Stimulated activated naive CD8-positive, alpha-beta T cell treated with anti-CD3 and anti-CD28 coated beads, Interleukin-15, Interleukin-2, amounts not matched to agents 100 U/mL and 50 U/mL, for 24 hours (primary cell): Measurements from ENCODE around the gene CD226.
A peak's percentile ranks its signal among the peaks of the same experiment; 100 is the strongest.
"Not testable (repeated sequence)": the region's sequence is repeated elsewhere in the genome, so short reads cannot be mapped to it uniquely, and the experiment has no call there.

Experiments used
- ATAC-seq: fragments of 150-1000 bp; cut with Tn5 transposase; one replicate; pipeline ENCODE4 v1.10.0; 2021
- DNase-seq: peaks from one replicate; pipeline ENCODE4 v3.0.0; 2021

Gene CD226

DNA sequence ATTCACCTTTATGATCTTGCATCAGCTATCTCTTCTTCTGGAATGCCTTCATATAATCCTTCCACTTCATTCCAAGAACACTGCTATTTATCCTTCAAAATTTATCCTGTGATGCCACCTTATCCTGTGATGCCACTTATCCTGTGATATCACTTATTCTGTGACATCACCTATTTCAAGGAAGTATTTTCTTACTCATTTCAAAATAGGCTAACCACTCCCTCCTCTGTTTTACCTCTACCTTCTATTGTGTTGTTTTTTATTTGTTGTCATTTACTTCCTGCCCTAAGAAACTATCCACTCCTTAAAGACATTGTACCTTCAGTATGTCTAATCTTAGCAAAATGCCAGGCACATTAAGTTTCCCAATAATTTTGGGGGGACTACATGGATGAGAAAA, 38.8 kb downstream of the CD226 start:
- DNase-seq: no peak
- peak; percentile 28 for ATAC-seq

DNA sequence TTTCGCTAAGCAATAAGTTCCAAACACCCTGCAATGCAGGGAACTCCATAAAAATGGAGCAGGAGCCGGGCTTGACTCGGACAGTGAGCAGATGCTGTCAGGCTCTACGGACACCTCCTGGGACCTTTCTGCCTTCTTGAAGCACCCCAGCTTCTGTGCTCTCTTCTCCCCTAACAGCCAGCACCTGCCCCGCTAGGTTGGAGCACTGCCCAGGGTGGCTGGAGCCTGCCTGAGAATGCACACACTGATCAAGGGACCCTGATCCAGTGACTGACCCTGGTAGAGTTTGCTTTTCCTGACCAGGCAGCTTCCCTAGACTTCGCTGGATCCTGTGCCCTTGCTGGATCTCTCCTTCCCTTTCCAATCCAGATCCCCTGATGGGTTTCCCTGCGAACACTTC, 40.9 kb downstream of the CD226 start:
- DNase-seq: no peak
- ATAC-seq: no peak

- ATAC-seq: no peak
These were observed 46.7 kb downstream of the CD226 start for GRCh38 chr18:69900941-69901340.

DNA sequence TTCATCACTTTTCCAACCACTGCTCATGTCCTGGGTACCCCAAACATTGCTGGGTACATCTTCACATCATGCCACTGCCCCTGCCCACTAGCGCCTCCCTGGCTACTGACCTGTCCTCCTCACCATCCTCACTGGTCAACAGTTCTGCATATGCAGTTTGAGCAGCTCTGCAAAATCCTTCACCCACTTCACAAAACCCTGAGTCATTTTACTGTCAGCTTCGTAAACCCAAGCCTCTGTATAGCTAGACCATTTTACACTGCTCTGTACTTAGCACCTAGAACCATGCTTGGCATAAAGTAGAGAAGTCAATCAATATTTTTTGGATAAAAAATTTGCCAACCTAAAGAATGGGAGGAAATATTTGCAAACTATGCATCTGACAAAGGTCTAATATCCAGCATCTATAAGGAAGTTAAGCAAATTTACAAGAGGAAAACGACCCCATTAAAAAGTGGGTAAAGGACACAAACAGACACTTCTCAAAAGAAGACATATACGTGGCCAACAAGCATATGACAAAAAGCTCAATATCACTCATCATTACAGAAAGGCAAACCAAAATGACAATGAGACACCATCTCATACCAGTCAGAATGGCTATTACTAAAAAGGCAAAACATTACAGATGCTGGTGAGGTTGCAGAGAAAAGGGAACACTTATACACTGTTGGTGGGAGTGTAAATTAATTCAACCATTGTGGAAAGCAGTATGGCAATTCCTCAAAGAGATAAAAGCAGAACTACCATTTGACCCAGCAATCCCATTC, 48.3 kb downstream of the CD226 start:
- peak; percentile 22 for ATAC-seq
- DNase-seq: not testable (repeated sequence)

More at GRCh38 chr18:69900941-69901340, 46.7 kb downstream of the CD226 start:
- DNase-seq: no peak

GRCh38 chr18:69898241-69898861, 49.3 kb downstream of the CD226 start:
- DNase-seq (peak; percentile 33), ATAC-seq (peak; percentile 41)

GRCh38 chr18:69897397-69898108, 50.1 kb downstream of the CD226 start:
- ATAC-seq (peak; percentile 56), DNase-seq (no peak)

GRCh38 chr18:69895066-69896047, 52.3 kb downstream of the CD226 start:
- DNase-seq (no peak), ATAC-seq (no peak)

GRCh38 chr18:69894467-69894866, 53.2 kb downstream of the CD226 start:
- no peak for ATAC-seq

GRCh38 chr18:69890558-69890957, 57.1 kb downstream of the CD226 start:
- no peak for DNase-seq
- ATAC-seq: peak; percentile 69

More at GRCh38 chr18:69894467-69894866, 53.2 kb downstream of the CD226 start:
- DNase-seq: no peak

DNA sequence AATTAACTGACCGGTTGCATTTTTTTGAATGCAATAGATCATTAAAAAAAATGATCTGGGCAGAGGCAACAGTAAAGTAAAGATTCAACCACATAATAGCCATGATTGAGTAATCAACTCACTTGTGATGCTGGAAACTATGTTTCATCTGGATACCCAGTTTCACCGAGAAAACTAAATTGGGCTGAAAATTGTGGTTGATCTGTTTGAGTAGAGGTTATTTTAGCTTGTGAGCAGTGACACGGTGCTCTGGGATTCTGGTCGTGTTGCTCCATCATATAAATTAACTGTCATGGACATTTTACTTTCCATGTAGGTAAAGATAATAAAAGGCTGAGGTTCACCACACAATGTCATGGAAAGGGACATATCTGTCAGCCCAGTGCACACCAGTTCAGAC, 58.7 kb downstream of the CD226 start:
- peak; percentile 63 for ATAC-seq

DNA sequence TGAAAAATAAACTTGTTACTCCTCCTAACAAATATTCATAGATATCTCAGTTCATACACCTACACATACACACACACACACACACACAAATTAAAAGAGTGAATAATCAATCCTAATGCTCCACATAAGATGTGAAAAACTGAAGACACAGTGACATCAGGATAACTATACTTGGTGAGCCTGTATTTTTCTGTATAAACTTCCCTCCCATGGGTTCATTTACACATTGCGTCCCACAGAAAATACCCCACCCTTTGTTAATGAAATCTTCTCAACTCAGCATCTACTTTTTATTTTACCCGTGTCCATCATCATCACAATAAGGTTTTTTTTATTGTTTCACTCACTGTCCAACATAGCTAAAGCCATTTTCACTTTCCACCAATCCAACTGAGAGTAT, 60.4 kb downstream of the CD226 start:
- no peak for ATAC-seq
- DNase-seq: no peak

More for the DNA sequence above, 58.7 kb downstream of the CD226 start:
- DNase-seq: no peak

- peak; percentile 40 for DNase-seq
- peak; percentile 64 for ATAC-seq
These were observed 61.7 kb downstream of the CD226 start for GRCh38 chr18:69885841-69886531.

GRCh38 chr18:69885355-69885754, 62.3 kb downstream of the CD226 start:
- ATAC-seq (no peak), DNase-seq (no peak)

DNA sequence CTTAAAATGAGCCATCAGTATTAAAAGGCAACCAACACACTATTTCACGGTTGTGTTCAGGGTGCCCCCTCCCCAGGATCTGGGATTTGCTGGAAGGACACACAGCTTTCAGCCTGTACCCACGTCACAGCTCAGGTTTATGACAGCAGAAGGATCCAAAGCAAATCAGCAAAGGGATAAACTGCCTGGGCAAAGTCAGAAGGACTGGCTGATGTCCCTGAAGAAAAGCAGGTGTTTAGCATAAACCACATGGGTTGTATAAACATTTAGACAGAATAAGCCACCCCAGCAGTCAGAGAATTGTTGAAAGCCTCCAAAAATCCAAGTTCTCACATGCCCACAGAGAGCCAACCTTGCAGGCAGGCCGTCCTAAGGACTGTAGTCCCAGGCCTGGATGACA, 63.9 kb downstream of the CD226 start:
- no peak for ATAC-seq
- no peak for DNase-seq

DNA sequence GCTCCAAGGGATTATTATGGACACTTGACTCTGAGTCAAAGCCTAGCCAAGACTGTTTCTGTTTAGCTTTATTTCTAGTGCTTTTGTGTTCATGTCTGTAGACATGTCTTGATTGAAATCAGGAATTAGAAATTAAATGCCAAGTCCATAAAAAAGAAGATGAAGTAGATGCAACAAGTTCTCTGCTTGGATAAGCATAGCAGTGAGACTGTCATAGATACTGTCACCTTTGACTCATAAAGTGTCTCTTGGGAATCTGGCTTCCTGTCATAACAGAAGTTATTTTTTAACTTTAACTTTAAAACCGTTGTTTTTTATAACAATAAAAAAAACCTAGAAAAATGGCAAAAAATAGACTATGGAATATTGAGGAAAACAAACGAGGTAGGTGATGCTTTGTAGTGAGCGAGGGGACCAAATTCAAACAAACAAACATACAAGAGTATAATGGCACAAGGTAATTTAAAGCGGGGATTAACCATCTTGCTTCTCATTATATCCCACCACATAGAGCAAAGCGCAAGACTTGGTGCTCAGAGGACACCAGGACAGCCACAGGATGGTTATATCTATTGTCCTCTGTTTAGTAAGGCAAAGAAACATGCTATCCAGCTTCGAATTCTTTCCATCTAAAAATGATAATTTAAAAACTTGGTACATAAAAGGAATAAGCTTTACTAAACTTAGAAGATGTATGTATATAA, 64.6 kb downstream of the CD226 start:
- no peak for DNase-seq
- ATAC-seq: no peak

DNA sequence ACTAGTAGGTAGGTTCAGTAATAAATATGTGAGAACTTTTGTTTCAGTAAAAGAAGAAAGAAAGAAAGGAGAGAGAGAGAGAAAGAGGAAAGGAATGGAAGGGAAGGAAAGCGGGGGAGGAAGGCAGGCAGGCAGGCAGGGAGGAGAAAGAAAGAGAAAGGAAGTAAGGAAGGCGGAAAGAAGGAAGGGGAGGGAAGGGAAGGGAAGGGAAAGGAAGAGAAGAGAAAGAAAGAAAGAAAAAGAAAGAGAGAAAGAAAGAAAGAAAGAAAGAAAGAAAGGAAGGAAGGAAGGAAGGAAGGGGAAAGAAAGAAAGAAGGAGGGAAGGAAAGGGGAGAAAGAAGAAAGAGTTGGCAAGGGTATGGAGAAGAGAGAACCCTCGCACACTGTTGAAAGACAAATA, 67.6 kb downstream of the CD226 start:
- ATAC-seq: no peak
- DNase-seq: no peak

DNA sequence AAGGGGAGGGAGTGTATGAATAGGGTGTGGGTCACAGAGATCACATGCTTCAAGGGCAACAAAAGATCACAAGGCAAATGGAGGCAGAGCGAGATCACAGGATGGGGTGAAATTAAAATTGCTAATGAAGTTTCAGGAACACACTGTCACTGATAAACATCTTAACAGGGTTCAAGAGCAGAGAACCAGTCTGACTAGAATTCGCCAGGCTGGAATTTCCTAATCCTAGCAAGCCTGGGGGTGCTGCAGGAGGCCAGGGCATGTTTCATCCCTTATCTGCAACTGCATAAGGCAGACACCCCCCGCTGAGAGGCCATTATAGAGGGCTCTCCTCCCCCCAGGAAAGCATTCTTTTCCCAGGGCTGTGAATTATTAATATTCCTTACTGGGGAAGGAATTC, 68.6 kb downstream of the CD226 start:
- DNase-seq, ATAC-seq: not testable (repeated sequence)

GRCh38 chr18:69878213-69878933, 69.3 kb downstream of the CD226 start:
- DNase-seq (no peak), ATAC-seq (no peak)

DNA sequence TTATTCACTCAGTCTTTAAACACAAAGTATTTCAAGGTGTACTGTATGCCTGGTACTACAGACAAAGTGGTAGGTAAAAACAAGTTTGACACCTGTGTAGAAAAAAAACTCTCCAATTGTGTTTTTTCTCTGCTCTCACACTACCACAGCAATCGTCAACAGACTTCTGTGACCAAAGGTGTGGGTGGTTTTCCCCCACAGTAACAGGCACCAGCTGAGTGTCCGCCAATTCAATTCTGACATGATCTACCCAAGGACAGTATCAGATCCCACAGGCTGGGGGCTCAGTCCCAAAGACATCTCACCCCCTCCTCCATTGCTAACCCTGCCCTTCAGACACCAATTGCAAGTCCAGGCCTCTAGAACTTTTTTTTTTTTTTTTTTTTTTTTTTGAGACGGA, 71.2 kb downstream of the CD226 start:
- ATAC-seq (no peak), DNase-seq (no peak)

DNA sequence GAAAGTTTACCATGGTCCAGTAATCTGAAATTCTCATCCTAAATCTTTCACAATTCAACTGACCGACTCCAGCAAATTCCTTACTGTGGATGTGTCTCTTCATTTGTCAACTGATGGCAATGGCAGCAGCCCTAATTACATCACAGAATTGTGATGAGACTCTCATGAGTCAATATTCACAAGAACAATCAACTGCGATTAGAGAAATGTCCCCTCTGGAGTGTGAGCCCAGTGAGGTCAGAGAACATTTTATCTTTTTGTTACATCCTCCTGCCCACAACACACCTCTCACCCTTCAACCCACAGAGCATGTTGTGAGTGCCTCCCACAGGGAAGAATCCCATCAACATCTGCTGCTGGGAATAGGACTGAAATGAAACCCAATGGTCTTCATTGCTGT, 73.6 kb downstream of the CD226 start:
- ATAC-seq: no peak
- no peak for DNase-seq
